Stimulated activated CD4-positive, alpha-beta T cell treated with anti-CD3 and anti-CD28 coated beads, Interleukin-1b, Interleukin-23, amount 100 ng/mL, for 4 hours (primary cell): ENCODE measurements around the gene USP34.

ENCODE experiments used
- DNase-seq, 2 donors: peaks; one replicate each; pipeline ENCODE4 v3.0.0-alpha.2; 2020; ENCODE audit warnings: low read depth in 2 of 2

The USP34 gene

GRCh38 chr2:61320181-61320580, 150.7 kb downstream of the USP34 start:
- no peak for DNase-seq

GRCh38 chr2:61318553-61318952, 152.3 kb downstream of the USP34 start:
- no peak for DNase-seq

- DNase-seq = no peak
Observed at GRCh38 chr2:61295981-61296380, 174.9 kb downstream of the USP34 start.

GRCh38 chr2:61291851-61292575, 178.9 kb downstream of the USP34 start:
- no peak for DNase-seq

GRCh38 chr2:61288070-61288841, 182.6 kb downstream of the USP34 start:
- no peak for DNase-seq

GRCh38 chr2:61287254-61287653, 183.6 kb downstream of the USP34 start:
- DNase-seq = no peak

GRCh38 chr2:61283443-61284160, 187.3 kb downstream of the USP34 start:
- no peak for DNase-seq

- DNase-seq = no peak
Observed at GRCh38 chr2:61282104-61282590, 188.7 kb downstream of the USP34 start.

GRCh38 chr2:61281321-61281720, 189.6 kb downstream of the USP34 start:
- DNase-seq = no peak

GRCh38 chr2:61277756-61278155, 193.1 kb downstream of the USP34 start:
- no peak for DNase-seq

GRCh38 chr2:61275575-61276184, 195.2 kb downstream of the USP34 start:
- DNase-seq = no peak

GRCh38 chr2:61272421-61273070, 198.3 kb downstream of the USP34 start:
- no peak for DNase-seq

GRCh38 chr2:61268249-61268648, 202.6 kb downstream of the USP34 start:
- no peak for DNase-seq

GRCh38 chr2:61266632-61267505, 204.0 kb downstream of the USP34 start:
- no peak for DNase-seq

GRCh38 chr2:61263830-61264229, 207.1 kb downstream of the USP34 start:
- DNase-seq = no peak

- DNase-seq = no peak
Observed at GRCh38 chr2:61262699-61263098, 208.2 kb downstream of the USP34 start.

GRCh38 chr2:61257446-61257845, 213.4 kb downstream of the USP34 start:
- no peak for DNase-seq

- no peak for DNase-seq
Observed at GRCh38 chr2:61255580-61256437, 215.1 kb downstream of the USP34 start.

- no peak for DNase-seq
Observed at GRCh38 chr2:61254536-61254935, 216.4 kb downstream of the USP34 start.

GRCh38 chr2:61253136-61253535, 217.8 kb downstream of the USP34 start:
- DNase-seq = no peak
